GM18873 (cell line): ENCODE measurements around the gene MEDAG.
"Not testable (repeated sequence)": the region's sequence is repeated elsewhere in the genome, so short reads cannot be mapped to it uniquely, and the experiment has no call there.

ENCODE experiments used
- ATAC-seq: cut with Tn5 transposase; IDR thresholded peaks from one replicate; pipeline ENCODE4 v1.9.1; 2021; ENCODE audit warnings: mild to moderate bottlenecking, moderate library complexity, moderate number of reproducible peaks; ENCODE audit not compliant: unreplicated experiment, low FRiP score

The MEDAG gene

GRCh38 chr13:30906411-30907051, 460 bp downstream of the MEDAG start:
- no peak for ATAC-seq

GRCh38 chr13:30907121-30907861, 1.2 kb downstream of the MEDAG start:
- ATAC-seq, result no peak

- ATAC-seq, result no peak
Measured at GRCh38 chr13:30908416-30908980, 2.4 kb downstream of the MEDAG start.

DNA sequence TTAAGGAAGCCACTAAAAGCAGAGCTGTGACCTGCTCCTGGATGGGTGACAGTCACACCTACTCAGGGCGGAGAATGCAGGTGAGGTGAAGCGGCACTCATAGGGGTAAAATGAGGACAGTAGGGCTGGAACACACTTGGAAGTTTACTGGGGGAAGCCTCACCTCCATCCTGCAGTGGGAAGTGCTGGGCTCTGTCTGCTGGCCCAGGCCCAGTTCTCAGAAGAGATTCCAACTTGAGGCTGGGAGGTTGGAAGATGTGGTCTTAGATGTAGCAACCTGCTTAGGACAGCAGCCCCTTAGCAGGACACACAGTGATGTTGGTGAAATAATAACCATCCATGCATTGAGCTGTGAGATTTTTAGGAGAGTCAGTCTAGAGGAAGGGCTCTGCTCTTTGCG, 4.6 kb downstream of the MEDAG start:
- ATAC-seq, result no peak

GRCh38 chr13:30915691-30916541, 9.8 kb downstream of the MEDAG start:
- no peak for ATAC-seq

- ATAC-seq, result no peak
Measured at GRCh38 chr13:30916991-30917390, 10.9 kb downstream of the MEDAG start.

- ATAC-seq, result no peak
Measured at GRCh38 chr13:30918662-30919405, 12.8 kb downstream of the MEDAG start.

- no peak for ATAC-seq
Measured at GRCh38 chr13:30920162-30920909, 14.3 kb downstream of the MEDAG start.

GRCh38 chr13:30923418-30923817, 17.3 kb downstream of the MEDAG start:
- ATAC-seq, result no peak

- no peak for ATAC-seq
Measured at GRCh38 chr13:30924721-30925120, 18.6 kb downstream of the MEDAG start.

- no peak for ATAC-seq
Measured at GRCh38 chr13:30925429-30925828, 19.4 kb downstream of the MEDAG start.

DNA sequence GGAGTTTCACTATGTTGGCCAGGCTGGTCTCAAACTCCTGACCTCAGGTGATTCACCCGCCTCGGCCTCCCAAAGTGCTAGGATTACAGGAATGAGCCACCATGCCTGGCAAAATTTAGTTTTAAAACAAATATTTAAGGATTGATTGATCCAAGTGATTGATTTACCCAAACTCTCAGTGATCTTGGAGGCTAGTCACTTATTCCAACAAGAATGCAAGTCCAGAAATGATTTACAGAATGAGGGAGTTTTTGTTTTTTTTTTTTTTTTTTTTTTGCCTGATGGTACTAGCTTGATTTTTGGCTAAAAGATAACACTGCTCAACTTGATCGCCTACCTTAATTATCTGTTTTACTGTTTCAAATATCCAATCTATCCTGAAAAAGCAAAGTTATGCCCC, 20.7 kb downstream of the MEDAG start:
- ATAC-seq, result no peak

DNA sequence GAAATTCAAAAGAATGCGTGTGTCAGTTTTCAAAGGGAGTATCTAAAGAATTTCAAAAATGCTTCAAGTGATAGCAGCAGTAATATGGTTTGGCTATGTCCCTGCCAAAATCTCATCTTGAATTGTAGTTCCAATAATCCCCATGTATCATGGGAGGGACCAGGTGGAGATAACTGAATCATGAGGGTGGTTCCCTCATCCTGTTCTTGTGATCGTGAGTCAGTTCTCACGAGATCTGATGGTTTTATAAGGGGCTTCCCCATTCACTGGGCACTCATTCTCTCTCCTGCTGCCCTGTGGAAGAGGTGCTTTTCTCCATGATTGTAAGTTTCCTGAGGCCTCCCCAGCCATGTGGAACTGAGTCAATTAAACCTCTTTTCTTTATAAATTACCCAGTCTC, 21.1 kb downstream of the MEDAG start:
- ATAC-seq, result not testable (repeated sequence)

GRCh38 chr13:30927595-30927994, 21.5 kb downstream of the MEDAG start:
- ATAC-seq, result no peak

- no peak for ATAC-seq
Measured at GRCh38 chr13:30928978-30929377, 22.9 kb downstream of the MEDAG start.

- no peak for ATAC-seq
Measured at GRCh38 chr13:30932481-30933353, 26.6 kb downstream of the MEDAG start, which contains the start of gene TEX26. Gene TEX26, plus strand, starts transcription at chr13:30932656. Its CDS starts 60 bp downstream, at chr13:30932716.

- ATAC-seq, result no peak
Measured at GRCh38 chr13:30933354-30933670, 27.2 kb downstream of the MEDAG start.

DNA sequence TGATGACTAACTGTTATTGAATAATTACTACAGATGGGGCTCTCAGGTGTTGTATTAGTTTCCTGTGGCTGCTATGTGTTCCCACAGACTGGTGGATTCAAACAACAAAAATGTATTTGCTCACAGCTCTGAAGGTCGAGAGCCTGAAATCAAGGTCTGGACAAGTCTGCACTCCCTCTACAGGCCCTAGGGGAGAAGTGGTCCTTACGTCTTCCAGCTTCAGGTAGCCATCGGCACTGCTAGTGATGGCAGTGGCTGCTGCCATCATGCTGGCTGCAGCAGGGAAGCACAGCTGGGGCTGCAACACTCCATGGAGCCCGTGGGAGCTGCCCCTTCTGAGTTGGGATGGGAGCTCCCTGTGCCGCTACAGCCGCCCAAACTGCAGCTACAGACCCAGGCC, 28.3 kb downstream of the MEDAG start:
- ATAC-seq, result no peak

GRCh38 chr13:30934803-30935202, 28.7 kb downstream of the MEDAG start:
- no peak for ATAC-seq
